IPS-11a (cell line): ENCODE measurements around the gene CCDC27.
"Not testable (repeated sequence)": the region's sequence is repeated elsewhere in the genome, so short reads cannot be mapped to it uniquely, and the experiment has no call there.

Experiments
- H3K4me3 ChIP-seq: one replicate; pipeline ENCODE4 v1.5.1; 2013; ENCODE audit warnings: low read depth, low read length, control low read depth

The CCDC27 gene

GRCh38 chr1:3735027-3735681 is 17.1 kb upstream of the CCDC27 start:
- no peak overlapping the region for H3K4me3 ChIP-seq

- no peak overlapping the region for H3K4me3 ChIP-seq
Observed at GRCh38 chr1:3735688-3736087, 16.6 kb upstream of the CCDC27 start.

GRCh38 chr1:3736131-3736561 is 16.1 kb upstream of the CCDC27 start:
- no peak overlapping the region for H3K4me3 ChIP-seq

- no peak overlapping the region for H3K4me3 ChIP-seq
Observed at GRCh38 chr1:3736708-3737107, 15.5 kb upstream of the CCDC27 start.

- no peak overlapping the region for H3K4me3 ChIP-seq
Observed at GRCh38 chr1:3738943-3739342, 13.3 kb upstream of the CCDC27 start.

GRCh38 chr1:3740042-3740441 is 12.2 kb upstream of the CCDC27 start:
- H3K4me3 ChIP-seq, result no peak overlapping the region

GRCh38 chr1:3740752-3741151 is 11.5 kb upstream of the CCDC27 start:
- no peak overlapping the region for H3K4me3 ChIP-seq

GRCh38 chr1:3741566-3742438 is 10.4 kb upstream of the CCDC27 start:
- no peak overlapping the region for H3K4me3 ChIP-seq

GRCh38 chr1:3742439-3743298 is 9.6 kb upstream of the CCDC27 start:
- no peak overlapping the region for H3K4me3 ChIP-seq

GRCh38 chr1:3743421-3743820 is 8.8 kb upstream of the CCDC27 start:
- H3K4me3 ChIP-seq, result no peak overlapping the region

- H3K4me3 ChIP-seq, result no peak overlapping the region
Observed at GRCh38 chr1:3743826-3744225, 8.4 kb upstream of the CCDC27 start.

GRCh38 chr1:3744646-3745045 is 7.6 kb upstream of the CCDC27 start:
- H3K4me3 ChIP-seq, result no peak overlapping the region

GRCh38 chr1:3745071-3745470 is 7.2 kb upstream of the CCDC27 start:
- H3K4me3 ChIP-seq, result no peak overlapping the region

- peak overlapping the region; percentile 72 for H3K4me3 ChIP-seq
Observed at GRCh38 chr1:3745590-3746381, 6.5 kb upstream of the CCDC27 start.

GRCh38 chr1:3746389-3746829 is 5.8 kb upstream of the CCDC27 start:
- H3K4me3 ChIP-seq, result peak overlapping the region; percentile 72

- peak overlapping the region; percentile 72 for H3K4me3 ChIP-seq
Observed at GRCh38 chr1:3746830-3747521, 5.3 kb upstream of the CCDC27 start.

- H3K4me3 ChIP-seq, result no peak overlapping the region
Observed at GRCh38 chr1:3747522-3747848, 4.8 kb upstream of the CCDC27 start.

GRCh38 chr1:3747903-3748302 is 4.3 kb upstream of the CCDC27 start:
- no peak overlapping the region for H3K4me3 ChIP-seq

GRCh38 chr1:3748316-3748900 is 3.8 kb upstream of the CCDC27 start:
- not testable (repeated sequence) for H3K4me3 ChIP-seq

- no peak overlapping the region for H3K4me3 ChIP-seq
Observed at GRCh38 chr1:3749512-3749911, 2.7 kb upstream of the CCDC27 start.
